Glomerular visceral epithelial cell (primary cell): Measurements from ENCODE around the gene SBNO1.
"Not testable (repeated sequence)": the region's sequence is repeated elsewhere in the genome, so short reads cannot be mapped to it uniquely, and the experiment has no call there.

ENCODE experiments used
- DNase-seq: peaks from one replicate; pipeline ENCODE4 v3.0.0-alpha.2; 2016; ENCODE audit errors: extremely low spot score

Gene SBNO1

DNA sequence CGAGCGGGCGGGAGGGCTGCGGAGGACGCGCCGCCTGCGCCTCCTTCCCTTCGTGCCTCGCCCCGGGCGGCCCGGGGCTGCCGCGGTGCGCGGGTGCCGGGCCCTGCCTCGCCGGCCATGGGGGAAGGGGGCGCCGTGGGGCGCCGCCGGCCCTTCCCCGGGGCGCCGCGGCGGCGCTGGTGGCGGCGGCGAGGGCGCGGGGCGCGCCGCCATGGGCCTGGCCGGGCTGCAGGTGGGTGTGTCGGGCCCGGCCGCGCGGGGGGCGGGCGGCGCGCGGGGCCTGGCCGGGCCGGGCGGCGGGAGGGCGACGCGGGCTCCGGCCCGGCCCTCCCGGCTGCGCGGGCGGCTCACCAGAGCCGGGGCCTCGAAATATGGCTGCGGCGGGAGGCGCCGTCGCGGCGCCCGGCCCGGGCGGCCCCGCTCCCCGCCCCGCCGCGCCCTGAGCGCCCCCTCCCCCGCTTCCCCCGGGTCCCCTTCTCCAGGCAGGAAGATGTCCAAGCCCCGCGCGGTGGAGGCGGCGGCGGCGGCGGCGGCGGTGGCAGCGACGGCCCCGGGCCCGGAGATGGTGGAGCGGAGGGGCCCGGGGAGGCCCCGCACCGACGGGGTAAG, 24.4 kb upstream of the SBNO1 start:
- no peak for DNase-seq

GRCh38 chr12:123388177-123388950, 23.7 kb upstream of the SBNO1 start:
- DNase-seq: peak; percentile 74

DNA sequence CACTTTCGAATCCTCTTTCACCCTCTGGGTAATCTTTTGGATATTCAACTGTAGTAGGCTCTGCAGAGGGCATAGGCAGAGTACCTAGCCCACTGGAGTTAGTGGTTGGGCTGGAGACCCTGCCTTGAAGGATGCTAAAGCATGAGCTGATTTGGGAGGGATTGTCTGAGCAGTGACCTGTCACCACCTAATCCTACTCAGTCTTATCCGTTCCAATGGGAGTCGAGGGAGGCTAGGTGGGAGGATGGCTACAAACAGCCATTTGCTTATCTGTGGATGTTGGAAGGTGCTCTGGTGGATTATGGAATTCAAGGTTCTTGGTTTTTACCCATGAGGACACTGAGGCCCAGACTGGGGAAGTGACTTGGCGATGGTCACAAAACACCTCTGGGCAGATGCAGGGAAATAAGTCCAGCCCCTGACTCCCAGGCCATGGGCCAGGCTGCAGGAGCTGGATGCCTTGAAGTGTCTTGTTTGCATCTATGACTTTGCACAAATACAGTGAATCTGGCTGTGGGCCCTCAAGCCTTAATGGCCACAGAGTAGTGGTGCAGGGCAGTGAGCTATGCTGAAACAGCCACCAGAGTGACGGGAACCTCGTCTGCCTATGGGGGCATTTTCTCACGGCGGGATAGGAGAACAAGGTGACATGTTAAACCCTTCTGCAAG, 23.0 kb upstream of the SBNO1 start:
- no peak for DNase-seq

- DNase-seq: not testable (repeated sequence)
These were observed 20.9 kb upstream of the SBNO1 start for GRCh38 chr12:123385536-123385935.

GRCh38 chr12:123384994-123385376, 20.3 kb upstream of the SBNO1 start:
- peak; percentile 21 for DNase-seq

- DNase-seq: peak; percentile 20
These were observed 19.8 kb upstream of the SBNO1 start for GRCh38 chr12:123384318-123384993.

- no peak for DNase-seq
These were observed 18.0 kb upstream of the SBNO1 start for GRCh38 chr12:123382684-123383083.

DNA sequence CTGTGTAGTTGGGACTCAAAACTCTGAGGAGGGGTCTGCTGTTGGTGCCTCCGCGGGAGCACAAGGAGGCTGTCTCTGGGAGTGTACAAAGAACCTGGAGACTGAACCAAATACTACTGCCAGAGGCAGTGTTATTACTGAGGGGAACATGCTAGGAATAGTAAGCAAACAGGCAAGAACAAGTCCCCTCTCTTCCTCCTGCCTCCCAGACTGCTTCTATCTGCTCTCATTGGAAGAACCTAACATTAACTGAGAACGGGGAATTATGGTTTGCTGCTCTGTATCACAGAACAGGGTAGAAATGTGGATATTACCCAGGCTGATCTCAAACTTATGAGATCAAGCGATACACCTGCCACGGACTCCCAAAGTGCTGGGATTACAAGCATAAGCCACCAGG, 14.7 kb upstream of the SBNO1 start:
- DNase-seq: no peak

DNA sequence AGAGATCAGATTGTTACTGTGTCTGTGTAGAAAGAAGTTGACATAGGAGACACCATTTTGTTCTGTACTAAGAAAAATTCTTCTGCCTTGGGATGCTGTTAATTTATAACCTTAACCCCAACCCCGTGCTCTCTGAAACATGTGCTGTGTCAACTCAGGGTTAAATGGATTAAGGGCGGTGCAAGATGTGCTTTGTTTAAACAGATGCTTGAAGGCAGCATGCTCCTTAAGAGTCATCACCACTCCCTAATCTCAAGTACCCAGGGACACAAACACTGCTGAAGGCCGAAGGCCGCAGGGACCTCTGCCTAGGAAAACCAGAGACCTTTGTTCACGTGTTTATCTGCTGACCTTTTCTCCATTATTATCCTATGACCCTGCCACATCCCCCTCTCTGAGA, 7.8 kb upstream of the SBNO1 start:
- DNase-seq: not testable (repeated sequence)

DNA sequence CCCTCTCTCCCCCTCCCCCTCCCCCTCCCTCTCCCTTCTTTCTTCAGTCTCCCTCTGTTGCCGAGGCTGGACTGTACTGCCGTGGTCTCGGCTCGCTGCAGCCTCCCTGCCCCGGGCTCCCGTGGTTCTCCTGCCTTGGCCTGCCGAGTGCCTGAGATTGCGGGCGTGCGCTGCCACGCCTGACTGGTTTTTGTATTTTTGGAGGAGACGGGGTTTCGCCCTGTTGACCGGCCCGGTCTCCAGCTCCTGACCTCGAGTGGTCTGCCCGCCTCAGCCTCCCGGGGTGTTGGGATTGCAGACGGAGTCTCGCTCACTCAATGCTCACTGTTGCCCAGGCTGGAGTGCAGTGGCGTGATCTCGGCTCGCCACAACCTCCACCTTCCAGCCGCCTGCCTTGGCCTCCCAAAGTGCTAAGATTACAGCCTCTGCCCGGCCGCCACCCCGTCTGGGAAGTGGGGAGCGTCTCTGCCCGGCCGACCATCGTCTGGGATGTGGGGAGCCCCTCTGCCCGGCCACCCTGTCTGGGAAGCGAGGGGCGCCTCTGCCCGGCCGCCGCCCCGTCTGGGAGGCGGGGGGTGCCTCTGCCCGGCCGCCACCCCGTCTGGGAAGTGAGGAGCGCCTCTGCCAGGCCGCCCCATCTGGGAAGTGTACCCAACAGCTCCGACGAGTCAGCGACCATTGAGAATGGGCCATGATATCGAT, 7.2 kb upstream of the SBNO1 start:
- DNase-seq: not testable (repeated sequence)

- DNase-seq: no peak
These were observed 4.6 kb upstream of the SBNO1 start for GRCh38 chr12:123369229-123369628.

- not testable (repeated sequence) for DNase-seq
These were observed 3.8 kb upstream of the SBNO1 start for GRCh38 chr12:123368431-123368830.

DNA sequence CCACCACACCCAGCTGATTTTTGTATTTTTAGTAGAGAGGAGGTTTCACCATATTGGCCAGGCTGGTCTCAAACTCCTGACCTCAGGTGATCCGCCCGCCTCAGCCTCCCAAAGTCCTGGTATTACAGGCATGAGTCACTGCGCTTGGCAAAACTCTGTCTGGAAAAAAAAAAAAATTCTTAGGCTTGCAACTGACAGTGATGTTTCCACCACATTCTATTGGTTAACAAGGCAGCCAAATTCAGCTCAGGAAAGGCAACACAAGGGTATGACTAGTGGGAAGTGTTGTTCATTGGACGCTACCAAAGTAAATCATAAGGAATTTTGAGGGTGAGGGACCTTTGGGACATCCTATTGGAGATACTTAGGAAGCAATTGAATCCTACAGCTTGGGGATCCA, 2.9 kb upstream of the SBNO1 start:
- DNase-seq: no peak

DNA sequence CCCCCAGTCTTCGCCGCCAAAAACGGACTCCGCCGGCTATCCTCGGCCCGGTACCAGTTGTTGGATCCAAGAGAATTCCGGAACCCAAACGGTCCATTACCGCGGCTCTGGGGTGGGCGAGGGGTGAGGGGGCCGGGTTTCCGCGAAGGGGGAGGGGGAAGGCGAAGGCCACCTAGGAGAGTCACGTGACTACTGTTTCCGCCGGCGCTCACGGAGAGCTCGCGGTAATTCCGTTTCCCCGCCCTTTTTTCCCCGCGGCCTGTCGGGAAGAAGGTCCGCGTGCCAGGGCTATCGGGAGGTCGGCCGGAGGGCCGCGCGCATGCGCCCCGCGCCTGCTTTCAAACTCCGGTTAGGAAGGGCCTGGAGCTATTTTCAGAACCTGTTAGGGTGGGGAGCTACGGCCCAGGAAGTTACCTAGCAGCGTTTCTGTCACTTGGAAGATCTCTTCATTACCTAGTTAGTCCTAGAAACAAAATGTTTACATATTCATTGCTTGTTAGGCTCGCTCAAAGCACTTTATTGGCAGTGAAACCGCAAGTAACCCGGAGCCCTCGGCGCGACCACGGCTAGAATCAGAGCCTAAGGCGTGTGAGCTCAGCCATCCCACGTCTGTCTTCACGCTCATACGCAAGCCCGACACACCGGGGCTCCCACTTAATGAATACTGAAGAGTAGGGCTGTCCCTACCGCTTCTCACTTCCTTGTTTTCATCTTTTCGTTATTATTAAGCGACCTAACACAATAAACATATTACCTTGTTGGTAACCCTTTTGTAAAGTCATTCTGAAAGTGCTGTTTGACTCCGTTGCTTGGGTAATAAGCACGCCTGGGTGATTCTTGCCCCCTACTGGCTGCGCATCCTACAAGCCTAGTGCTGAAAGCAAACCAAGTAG, 624 bp upstream of the SBNO1 start:
- DNase-seq: peak; percentile 99

DNA sequence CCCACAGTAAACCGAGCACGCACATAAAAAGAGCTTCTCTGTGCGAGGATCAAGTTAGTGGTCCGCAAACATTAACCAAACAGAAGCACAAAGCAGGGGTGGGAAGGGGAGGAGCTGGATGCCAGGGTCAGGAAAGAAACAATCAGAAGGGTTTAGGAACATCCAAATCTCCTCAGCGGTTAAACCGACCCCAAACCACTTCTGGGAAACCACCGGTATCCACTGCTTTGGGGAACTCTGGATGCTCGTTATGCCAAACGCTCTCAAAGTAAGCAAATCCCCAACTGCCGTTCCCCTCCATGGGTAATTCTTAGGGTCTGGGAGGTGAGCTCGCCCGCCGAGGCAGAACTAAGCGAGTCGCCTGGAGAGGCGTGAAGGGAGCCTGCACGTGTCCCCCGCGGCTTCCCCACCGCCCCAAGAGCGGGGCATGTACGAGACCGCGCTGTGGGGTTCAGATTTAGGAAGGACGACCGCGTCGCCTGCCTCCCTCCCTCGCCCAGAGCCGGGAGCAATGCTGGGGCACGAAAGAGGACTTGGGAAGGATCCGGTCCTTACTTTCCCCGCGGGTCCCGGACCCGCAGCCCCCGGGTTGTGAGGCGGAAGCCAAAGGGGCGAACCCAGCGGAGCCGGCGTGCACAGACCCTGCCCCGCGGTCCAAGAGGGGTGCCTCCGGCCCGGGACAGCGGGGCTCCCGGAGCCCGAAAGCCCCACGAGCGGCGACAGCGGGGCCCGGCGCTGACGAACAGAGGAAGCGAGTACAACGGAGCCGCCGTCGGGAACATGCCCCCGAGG, 711 bp downstream of the SBNO1 start:
- DNase-seq: peak; percentile 20

DNA sequence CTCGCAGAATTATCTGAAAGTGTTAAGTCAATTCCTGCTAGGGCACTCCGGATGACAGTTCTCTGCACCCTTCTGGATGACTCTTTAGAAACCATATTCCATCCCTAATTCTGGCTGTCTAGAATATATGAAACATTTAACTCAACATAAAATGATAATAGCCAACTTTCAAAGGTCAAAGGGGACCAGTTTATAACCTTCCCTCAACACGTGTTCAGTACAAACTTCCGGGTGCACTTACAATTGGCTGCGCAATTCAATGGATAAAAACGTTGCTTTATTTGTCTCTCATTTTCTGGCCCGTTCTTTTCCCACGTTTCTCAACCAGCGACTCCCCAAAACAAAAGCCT, 1.3 kb downstream of the SBNO1 start:
- DNase-seq: no peak

GRCh38 chr12:123358035-123358434, 6.6 kb downstream of the SBNO1 start:
- no peak for DNase-seq

DNA sequence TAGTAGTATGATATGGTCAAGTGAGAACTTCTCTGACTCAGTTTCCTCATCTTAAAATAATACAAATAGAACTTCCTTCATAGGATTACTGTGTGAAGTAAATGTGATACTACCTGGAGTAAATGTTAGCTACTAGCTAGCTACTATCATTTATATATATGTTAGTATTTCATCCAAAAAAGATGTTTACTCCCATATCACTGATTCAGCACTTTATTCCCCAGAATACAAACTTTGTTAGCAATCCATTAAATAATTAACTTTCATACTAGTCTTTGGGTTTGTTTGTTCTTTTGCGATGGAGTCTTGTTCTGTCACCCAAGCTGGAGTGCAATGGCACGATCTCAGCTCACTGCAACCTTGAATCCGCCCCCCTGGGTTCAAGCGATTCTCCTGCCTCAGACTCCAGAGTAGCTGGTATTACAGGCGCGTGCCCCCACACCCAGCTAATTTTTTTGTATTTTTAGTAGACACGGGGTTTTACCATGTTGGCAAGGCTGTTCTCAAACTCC, 8.4 kb downstream of the SBNO1 start:
- DNase-seq: no peak

GRCh38 chr12:123354600-123354999, 10.0 kb downstream of the SBNO1 start:
- no peak for DNase-seq

GRCh38 chr12:123351349-123351748, 13.3 kb downstream of the SBNO1 start:
- no peak for DNase-seq
